IPS DF 4.7 (cell line): Measurements from ENCODE around the gene COX11.

Experiments
- DNase-seq: peaks from one replicate; pipeline ENCODE4 v3.0.0-alpha.2; 2013; ENCODE audit warnings: low spot score; ENCODE audit errors: extremely low read depth

The COX11 gene

GRCh38 chr17:54968988-54969332 lies 506 bp upstream of the COX11 start:
- no peak for DNase-seq

- no peak for DNase-seq
Measured at GRCh38 chr17:54967621-54968261, 713 bp downstream of the COX11 start.

GRCh38 chr17:54956791-54957190 lies 11.7 kb downstream of the COX11 start:
- no peak for DNase-seq

- DNase-seq, result no peak
Measured at GRCh38 chr17:54951286-54951685, 17.2 kb downstream of the COX11 start.

- DNase-seq, result no peak
Measured at GRCh38 chr17:54950116-54950515, 18.3 kb downstream of the COX11 start.

- no peak for DNase-seq
Measured at GRCh38 chr17:54948380-54948779, 20.1 kb downstream of the COX11 start.

GRCh38 chr17:54947396-54947795 lies 21.1 kb downstream of the COX11 start:
- no peak for DNase-seq

- no peak for DNase-seq
Measured at GRCh38 chr17:54945671-54946070, 22.8 kb downstream of the COX11 start.

- DNase-seq, result no peak
Measured at GRCh38 chr17:54945231-54945630, 23.2 kb downstream of the COX11 start.

- DNase-seq, result no peak
Measured at GRCh38 chr17:54944796-54945195, 23.7 kb downstream of the COX11 start.

GRCh38 chr17:54941285-54941684 lies 27.2 kb downstream of the COX11 start:
- DNase-seq, result no peak

GRCh38 chr17:54937426-54937825 lies 31.0 kb downstream of the COX11 start:
- DNase-seq, result no peak

GRCh38 chr17:54937018-54937417 lies 31.4 kb downstream of the COX11 start:
- no peak for DNase-seq

- DNase-seq, result no peak
Measured at GRCh38 chr17:54935471-54935870, 33.0 kb downstream of the COX11 start.

GRCh38 chr17:54933921-54934320 lies 34.5 kb downstream of the COX11 start:
- DNase-seq, result no peak

GRCh38 chr17:54932711-54933110 lies 35.7 kb downstream of the COX11 start:
- DNase-seq, result no peak

- no peak for DNase-seq
Measured at GRCh38 chr17:54927525-54927924, 40.9 kb downstream of the COX11 start.

- no peak for DNase-seq
Measured at GRCh38 chr17:54924405-54924804, 44.0 kb downstream of the COX11 start.

- no peak for DNase-seq
Measured at GRCh38 chr17:54920819-54921218, 47.6 kb downstream of the COX11 start.

- no peak for DNase-seq
Measured at GRCh38 chr17:54919425-54919824, 49.0 kb downstream of the COX11 start.

GRCh38 chr17:54916721-54917120 lies 51.7 kb downstream of the COX11 start:
- no peak for DNase-seq
